ENCODE results near the gene SND1. TPM values are rescaled to one million over a fixed set of nuclear protein-coding genes. Genes with fewer than 3 reads are reported as not detected.

The SND1 gene
- polyA plus RNA-seq, 3 donors = 46.5 to 97.3 (median 79.8) TPM

GRCh38 chr7:128045158-128045557, 393.2 kb downstream of the SND1 start:
- no peaks in the 10 kb centered on the region for H3K27me3 ChIP-seq (ENCODE audit: control insufficient read depth in 2 of 2, insufficient read depth in 2 of 2, low read length in 2 of 2)
- peaks cover 42% of the 10 kb centered on the region for H4K20me1 ChIP-seq (ENCODE audit: insufficient read depth, low read length)
- H3K9ac ChIP-seq (ENCODE audit: insufficient read depth, low read length, poor library complexity, severe bottlenecking) = no peak overlapping the region
- WGBS (ENCODE audit: insufficient coverage) = 100% methylated on average over 1 of the region's 1 CpG
- no peaks in the 10 kb centered on the region for H3K79me2 ChIP-seq (ENCODE audit: insufficient read depth, low read length)
- no peaks in the 10 kb centered on the region for H3K9me3 ChIP-seq (replicated peaks in 1 of 2; ENCODE audit: control insufficient read depth in 1 of 2, insufficient read depth in 1 of 2, low read length in 2 of 2)
- H3K27ac ChIP-seq (ENCODE audit: low read depth in 1 of 2, low read length in 2 of 2) = no peak overlapping the region
- no peak for DNase-seq
- intact Hi-C loops (cut with micrococcal nuclease) = no loop called here
- Mint-ChIP-seq H3K36me3 (peaks cover 24 to 29% of the 10 kb centered on the region in 2 donors), H3K9me3 (peaks cover 0 to 1% (median 0%) of the 10 kb centered on the region in 7 donors), H3K4me1 (peaks cover 21% of the 10 kb centered on the region), H3K27me3 (ENCODE audit: low read depth in 3 of 3) (no peaks in the 10 kb centered on the region), H3K4me3 (no peak overlapping the region), H3K27ac (peak overlapping the region in 1 of 7 donors; percentile 35)
- TF ChIP-seq CTCF (IDR thresholded peaks at IDR 0.05) = no peak
- peaks cover 13 to 48% of the 10 kb centered on the region in 2 donors for H3K36me3 ChIP-seq (replicated peaks in 1 of 2; ENCODE audit: control insufficient read depth in 1 of 2, insufficient read depth in 2 of 2, low read length in 2 of 2)
- H2AFZ ChIP-seq (ENCODE audit: insufficient read depth, low read depth, low read length, poor library complexity, severe bottlenecking) = no peak overlapping the region
- H3K4me3 ChIP-seq (replicated peaks in 1 of 3; ENCODE audit: low read depth in 2 of 3, low read length in 3 of 3) = no peak overlapping the region
- no peak overlapping the region for H3K4me2 ChIP-seq (replicated peaks; ENCODE audit: extremely low read depth, low read length, poor library complexity, severe bottlenecking)
- H3K4me1 ChIP-seq (ENCODE audit: control insufficient read depth in 1 of 2, insufficient read depth in 2 of 2, low read length in 2 of 2) = peaks cover 12 to 20% of the 10 kb centered on the region in 2 donors

- H3K27ac Mint-ChIP-seq = no peak overlapping the region
- H4K20me1 ChIP-seq (ENCODE audit: insufficient read depth, low read length) = peaks cover 37% of the 10 kb centered on the region
- H3K36me3 ChIP-seq (replicated peaks in 1 of 2; ENCODE audit: control insufficient read depth in 1 of 2, insufficient read depth in 2 of 2, low read length in 2 of 2) = peaks cover 13 to 54% of the 10 kb centered on the region in 2 donors
- H3K9me3 Mint-ChIP-seq = peaks cover 0 to 1% (median 0%) of the 10 kb centered on the region in 7 donors
- H3K4me1 ChIP-seq (ENCODE audit: control insufficient read depth in 1 of 2, insufficient read depth in 2 of 2, low read length in 2 of 2) = peaks cover 12 to 20% of the 10 kb centered on the region in 2 donors
- peaks cover 26 to 32% of the 10 kb centered on the region in 2 donors for H3K36me3 Mint-ChIP-seq
- H2AFZ ChIP-seq (ENCODE audit: insufficient read depth, low read depth, low read length, poor library complexity, severe bottlenecking) = no peak overlapping the region
- H3K4me2 ChIP-seq (replicated peaks; ENCODE audit: extremely low read depth, low read length, poor library complexity, severe bottlenecking) = no peak overlapping the region
- H3K9ac ChIP-seq (ENCODE audit: insufficient read depth, low read length, poor library complexity, severe bottlenecking) = no peak overlapping the region
- no peak overlapping the region for H3K4me3 ChIP-seq (replicated peaks in 1 of 3; ENCODE audit: low read depth in 2 of 3, low read length in 3 of 3)
- H3K27ac ChIP-seq (ENCODE audit: low read depth in 1 of 2, low read length in 2 of 2) = no peak overlapping the region
- peaks cover 19% of the 10 kb centered on the region for H3K4me1 Mint-ChIP-seq
- no CpG with 5 or more reads among the region's 1 CpG for WGBS (ENCODE audit: insufficient coverage)
- intact Hi-C loops (cut with micrococcal nuclease) = no loop called here
- no peak for DNase-seq
- H3K9me3 ChIP-seq (replicated peaks in 1 of 2; ENCODE audit: control insufficient read depth in 1 of 2, insufficient read depth in 1 of 2, low read length in 2 of 2) = no peaks in the 10 kb centered on the region
- no peak for TF ChIP-seq CTCF (IDR thresholded peaks at IDR 0.05)
- H3K79me2 ChIP-seq (ENCODE audit: insufficient read depth, low read length) = no peaks in the 10 kb centered on the region
- H3K27me3 Mint-ChIP-seq (ENCODE audit: low read depth in 3 of 3) = no peaks in the 10 kb centered on the region
- H3K27me3 ChIP-seq (ENCODE audit: control insufficient read depth in 2 of 2, insufficient read depth in 2 of 2, low read length in 2 of 2) = no peaks in the 10 kb centered on the region
- no peak overlapping the region for H3K4me3 Mint-ChIP-seq
Measured at GRCh38 chr7:128045766-128046165, 393.8 kb downstream of the SND1 start.

Measured in CD14-positive monocyte (primary cell).